Gastroesophageal sphincter (tissue), 4 donors: ENCODE results near the gene SLC22A2. TPM values are rescaled to one million over a fixed set of nuclear protein-coding genes. Genes with fewer than 3 reads are reported as not detected.

ENCODE experiments used
- ATAC-seq: fragments of 150-250 bp; one replicate; pipeline ENCODE4 v1.9.1; 2016; ENCODE audit warnings: mild to moderate bottlenecking, moderate library complexity
- H3K27ac ChIP-seq, 4 donors: fragments of 200-600 bp; sonication (generic) in 3 of 4; 1 replicate in 3 of 4; 2 replicates in 1 of 4; pipeline ENCODE4 v1.5.1; 2016 to 2019
- H3K27me3 ChIP-seq: fragments of 200-600 bp; sonication (generic); one replicate; pipeline ENCODE4 v1.5.1; 2019
- H3K36me3 ChIP-seq, 2 donors: fragments of 200-600 bp; sonication (generic); one replicate each; pipeline ENCODE4 v1.5.1; 2019; ENCODE audit warnings: control low read depth in 1 of 2
- H3K4me1 ChIP-seq, 3 donors: fragments of 200-600 bp; sonication (generic); 1 replicate in 2 of 3; 2 replicates in 1 of 3; pipeline ENCODE4 v1.5.1; 2016 to 2019; ENCODE audit warnings: control low read depth in 2 of 3
- H3K4me3 ChIP-seq, 2 donors: fragments of 200-600 bp; sonication (generic); one replicate each; pipeline ENCODE4 v1.5.1; 2019; ENCODE audit warnings: mild to moderate bottlenecking in 1 of 2, moderate library complexity in 1 of 2
- H3K9me3 ChIP-seq, 3 donors: fragments of 200-600 bp; sonication (generic); one replicate each; pipeline ENCODE4 v1.5.1; 2017 to 2019; ENCODE audit warnings: control low read depth in 2 of 3
- EP300 ChIP-seq: sonication (generic); formaldehyde crosslinking; IDR thresholded peaks from one replicate; pipeline ENCODE4 v1.6.1; 2017; ENCODE audit warnings: antibody characterized with exemption, mild to moderate bottlenecking
- POLR2A ChIP-seq, 2 donors: fragments of 450-650 bp; IDR thresholded peaks; one replicate each; pipeline ENCODE4 v1.6.1; 2017; ENCODE audit warnings: antibody characterized with exemption in 2 of 2, mild to moderate bottlenecking in 2 of 2, moderate library complexity in 1 of 2
- POLR2AphosphoS5 ChIP-seq: sonication (generic); formaldehyde crosslinking; IDR thresholded peaks from one replicate; pipeline ENCODE4 v1.6.1; 2017; ENCODE audit warnings: antibody characterized with exemption
- WGBS, 2 donors: methylation state at CpG; one replicate each; pipeline ENCODE4 v1.1.5; 2018; ENCODE audit warnings: low coverage in 1 of 2; 5-methylcytosine and 5-hydroxymethylcytosine counted together
- total RNA-seq, 4 donors: library from RNA; depleted of rRNA; stranded (reverse); fragments of >200 nt; gene quantifications; one replicate each; pipeline ENCODE4 v1.1.0, GENCODE V29; 2016
- TF ChIP-seq, protein P1 (sequence below), 4 experiments: fragments of 200-600 bp in 2 of 4; fragments of 450-650 bp in 2 of 4; sonication (generic) in 1 of 4; IDR thresholded peaks; one replicate each; pipeline ENCODE4 v1.5.1; 2017 to 2019; ENCODE audit warnings: antibody characterized with exemption in 4 of 4, mild to moderate bottlenecking in 2 of 4, moderate library complexity in 2 of 4

SLC22A2 gene
- total RNA-seq, 4 donors from 2014 or later = 0.47 TPM; not detected in 3

GRCh38 chr6:160177220-160177619, 81.4 kb downstream of the SLC22A2 start:
- TF ChIP-seq, protein P1, sequence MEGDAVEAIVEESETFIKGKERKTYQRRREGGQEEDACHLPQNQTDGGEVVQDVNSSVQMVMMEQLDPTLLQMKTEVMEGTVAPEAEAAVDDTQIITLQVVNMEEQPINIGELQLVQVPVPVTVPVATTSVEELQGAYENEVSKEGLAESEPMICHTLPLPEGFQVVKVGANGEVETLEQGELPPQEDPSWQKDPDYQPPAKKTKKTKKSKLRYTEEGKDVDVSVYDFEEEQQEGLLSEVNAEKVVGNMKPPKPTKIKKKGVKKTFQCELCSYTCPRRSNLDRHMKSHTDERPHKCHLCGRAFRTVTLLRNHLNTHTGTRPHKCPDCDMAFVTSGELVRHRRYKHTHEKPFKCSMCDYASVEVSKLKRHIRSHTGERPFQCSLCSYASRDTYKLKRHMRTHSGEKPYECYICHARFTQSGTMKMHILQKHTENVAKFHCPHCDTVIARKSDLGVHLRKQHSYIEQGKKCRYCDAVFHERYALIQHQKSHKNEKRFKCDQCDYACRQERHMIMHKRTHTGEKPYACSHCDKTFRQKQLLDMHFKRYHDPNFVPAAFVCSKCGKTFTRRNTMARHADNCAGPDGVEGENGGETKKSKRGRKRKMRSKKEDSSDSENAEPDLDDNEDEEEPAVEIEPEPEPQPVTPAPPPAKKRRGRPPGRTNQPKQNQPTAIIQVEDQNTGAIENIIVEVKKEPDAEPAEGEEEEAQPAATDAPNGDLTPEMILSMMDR (IDR thresholded peaks at IDR 0.05) = no peak
- no peak for TF ChIP-seq POLR2A (IDR thresholded peaks at IDR 0.05)
- no peak for TF ChIP-seq EP300
- TF ChIP-seq POLR2AphosphoS5 = no peak
- no peaks in the 10 kb centered on the region for H3K4me1 ChIP-seq
- H3K9me3 ChIP-seq = no peaks in the 10 kb centered on the region
- no peaks in the 10 kb centered on the region for H3K27me3 ChIP-seq
- H3K36me3 ChIP-seq = no peaks in the 10 kb centered on the region
- no peak overlapping the region for H3K27ac ChIP-seq
- no peak overlapping the region for H3K4me3 ChIP-seq
- no peak for ATAC-seq
- 25 to 40% methylated on average over 1 to 2 of the region's 2 CpGs for WGBS, 2 donors

- no peak for ATAC-seq
- 29 to 51% methylated on average over 1 to 2 of the region's 2 CpGs for WGBS, 2 donors
- Histone ChIP-seq H3K4me3 (no peak overlapping the region), H3K27me3 (no peaks in the 10 kb centered on the region), H3K36me3 (no peaks in the 10 kb centered on the region), H3K27ac (no peak overlapping the region), H3K9me3 (no peaks in the 10 kb centered on the region), H3K4me1 (peaks cover 0 to 5% (median 0%) of the 10 kb centered on the region in 3 donors)
- TF ChIP-seq EP300 (no peak), POLR2AphosphoS5 (no peak), POLR2A (IDR thresholded peaks at IDR 0.05) (no peak)
- TF ChIP-seq, protein P1 (IDR thresholded peaks at IDR 0.05) = no peak
Measured at GRCh38 chr6:160174681-160175080, 83.9 kb downstream of the SLC22A2 start.

DNA sequence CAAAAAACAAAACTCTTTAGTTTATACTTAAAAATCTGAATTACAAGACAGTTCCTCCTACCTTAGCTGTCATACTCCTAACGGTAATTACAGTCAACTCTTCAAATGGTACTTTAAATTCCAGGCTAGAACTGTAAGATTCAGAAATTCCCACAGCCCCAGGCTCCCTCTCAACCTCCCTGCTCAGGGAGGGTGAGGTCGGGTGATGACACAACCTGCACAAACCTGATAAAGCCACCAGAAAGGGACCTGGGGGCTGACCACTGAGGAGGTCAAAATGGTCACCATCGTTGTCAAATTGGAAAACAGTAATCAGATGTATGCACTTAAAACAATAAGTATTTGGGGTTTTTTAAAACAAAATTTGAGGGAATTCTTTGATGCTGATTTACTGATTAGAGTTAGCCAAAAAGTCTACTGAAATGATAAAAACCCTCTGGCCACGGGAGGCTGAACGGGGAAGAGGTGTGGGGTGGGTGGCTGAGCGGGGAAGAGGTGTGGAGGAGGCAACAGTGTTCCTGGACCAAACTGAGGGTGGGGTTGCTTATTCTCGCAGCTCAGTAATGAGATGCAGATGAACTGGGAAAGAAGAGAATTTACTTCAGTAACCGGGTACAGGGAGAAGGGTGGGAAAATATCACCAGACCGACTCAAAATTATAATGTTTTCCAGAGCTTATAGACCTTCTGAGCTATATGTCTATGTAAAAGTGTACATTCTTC, 84.7 kb downstream of the SLC22A2 start:
- Histone ChIP-seq H3K27me3 (no peaks in the 10 kb centered on the region), H3K36me3 (no peaks in the 10 kb centered on the region), H3K4me3 (no peak overlapping the region), H3K4me1 (peaks cover 0 to 5% (median 0%) of the 10 kb centered on the region in 3 donors), H3K9me3 (no peaks in the 10 kb centered on the region), H3K27ac (no peak overlapping the region)
- TF ChIP-seq EP300 (no peak), POLR2AphosphoS5 (no peak), POLR2A (IDR thresholded peaks at IDR 0.05) (no peak)
- TF ChIP-seq, protein P1 (IDR thresholded peaks at IDR 0.05) = no peak
- no peak for ATAC-seq
- WGBS, 2 donors = 77 to 82% methylated on average over 6 to 9 of the region's 9 CpGs

GRCh38 chr6:160172704-160173103, 85.9 kb downstream of the SLC22A2 start:
- Histone ChIP-seq H3K27ac (no peak overlapping the region), H3K27me3 (no peaks in the 10 kb centered on the region), H3K36me3 (no peaks in the 10 kb centered on the region), H3K9me3 (no peaks in the 10 kb centered on the region), H3K4me1 (peaks cover 0 to 5% (median 0%) of the 10 kb centered on the region in 3 donors), H3K4me3 (no peak overlapping the region)
- TF ChIP-seq POLR2AphosphoS5 (no peak), POLR2A (IDR thresholded peaks at IDR 0.05) (no peak), EP300 (no peak)
- TF ChIP-seq, protein P1 (IDR thresholded peaks at IDR 0.05) = no peak
- 69 to 92% methylated on average over 4 of the region's 5 CpGs for WGBS, 2 donors
- ATAC-seq = no peak
